Caco-2 (cell line): Measurements from ENCODE around the gene HOXD11. TPM values are rescaled to one million over a fixed set of nuclear protein-coding genes. Genes with fewer than 3 reads are reported as not detected.

Experiments
- BruUV-seq: library from RNA; stranded (reverse); fragments of 400-500 nt; replicated peaks from 2 replicates; lab custom pipeline; 2021; lab: Mats Ljungman, UMichigan
- CTCF ChIA-PET: fragments of 300-600 bp; sonication (Branson Sonifier 250); formaldehyde crosslinking; loops from one replicate; lab custom pipeline; 2022; ENCODE audit warnings: antibody characterized with exemption; lab: Charles Lee
- POLR2A ChIA-PET: fragments of 300-600 bp; sonication (Branson Sonifier 250); formaldehyde crosslinking; loops from one replicate; lab custom pipeline; 2022; ENCODE audit warnings: antibody characterized with exemption; lab: Charles Lee
- DNase-seq, 2 experiments: peaks; one replicate each; pipeline versions ENCODE4 v3.0.0 to v3.0.0-alpha.2; 2020 to 2022
- H3K27me3 ChIP-seq: replicated peaks from 2 replicates; pipeline ENCODE4 v1.6.0; 2011; ENCODE audit warnings: low read length; ENCODE audit not compliant: control insufficient read depth, insufficient read depth
- H3K36me3 ChIP-seq: 2 replicates; pipeline ENCODE4 v1.5.1; 2011; ENCODE audit warnings: low read length; ENCODE audit not compliant: control insufficient read depth, insufficient read depth
- H3K4me1 ChIP-seq: fragments of 250-450 bp; sonication (Bioruptor Pico); 2 replicates; pipeline ENCODE4 v1.5.1; 2020; ENCODE audit warnings: mild to moderate bottlenecking
- H3K4me3 ChIP-seq: 2 replicates; pipeline ENCODE4 v1.5.1; 2011; ENCODE audit warnings: low read depth, mild to moderate bottlenecking, control low read depth, low read length
- H3K9me3 ChIP-seq: fragments of 250-450 bp; sonication (Bioruptor Pico); 2 replicates; pipeline ENCODE4 v1.5.1; 2020; ENCODE audit warnings: mild to moderate bottlenecking, moderate library complexity
- H3K27ac Mint-ChIP-seq: one replicate; pipeline ENCODE4 v1.8.0; 2022; ENCODE audit warnings: mixed read lengths; ENCODE audit not compliant: unreplicated experiment
- H3K27me3 Mint-ChIP-seq: one replicate; pipeline ENCODE4 v1.8.0; 2022; ENCODE audit warnings: mixed read lengths; ENCODE audit not compliant: insufficient read depth, unreplicated experiment
- H3K36me3 Mint-ChIP-seq: one replicate; pipeline ENCODE4 v1.8.0; 2022; ENCODE audit warnings: mild to moderate bottlenecking, mixed read lengths; ENCODE audit not compliant: insufficient read depth, unreplicated experiment
- H3K4me1 Mint-ChIP-seq: one replicate; pipeline ENCODE4 v1.8.0; 2022; ENCODE audit warnings: low read depth, mixed read lengths; ENCODE audit not compliant: unreplicated experiment
- H3K4me3 Mint-ChIP-seq: one replicate; pipeline ENCODE4 v1.8.0; 2022; ENCODE audit warnings: mild to moderate bottlenecking, moderate library complexity, mixed read lengths; ENCODE audit not compliant: unreplicated experiment
- H3K9me3 Mint-ChIP-seq: one replicate; pipeline ENCODE4 v1.8.0; 2022; ENCODE audit warnings: mixed read lengths; ENCODE audit not compliant: unreplicated experiment
- intact Hi-C: fragments of 100-400 bp; cut with micrococcal nuclease; formaldehyde crosslinking; loops from one replicate; pipeline ENCODE4 v1.10.0; 2022; ENCODE audit not compliant: unreplicated experiment
- total RNA-seq: library from RNA; stranded (reverse); gene quantifications from 2 replicates; pipeline ENCODE4 v1.2.3, GENCODE V29; 2022
- TF ChIP-seq, protein P1 (sequence below), 2 experiments: fragments of 200-600 bp in 1 of 2; IDR thresholded peaks; 1 replicate in 1 of 2; 2 replicates in 1 of 2; pipeline versions ENCODE4 v1.5.1 to v1.8.0; 2011 to 2022; ENCODE audit warnings: antibody characterized with exemption in 1 of 2, control low read depth in 1 of 2, inconsistent platforms in 1 of 2, low read depth in 1 of 2, low read length in 1 of 2, mild to moderate bottlenecking in 1 of 2, moderate library complexity in 1 of 2; ENCODE audit not compliant: insufficient read depth in 1 of 2, severe bottlenecking in 1 of 2, unreplicated experiment in 1 of 2

HOXD11 gene
- total RNA-seq, 1 experiment from 2014 or later: not detected

GRCh38 chr2:176136374-176137251 is 29.5 kb downstream of the HOXD11 start:
- DNase-seq: peak; percentile 52 to 53
- BruUV-seq: no TSS peak
- H3K27me3 Mint-ChIP-seq: peaks cover 49% of the 10 kb centered on the region
- peaks cover 14% of the 10 kb centered on the region; the same call in 1 of the 2 replicates for H3K4me1 ChIP-seq
- intact Hi-C loops: loop anchor here (5.0 kb wide), 1 partner anchor 51 kb away; the partner anchor contains the start of gene HOXD1
- ChIA-PET POLR2A (no interaction called here), CTCF (interaction anchor here (0.5 to 1.0 kb wide), 2 partner anchors 9 to 318 kb away, joined by 3 to 5 read pairs; no protein-coding TSS in a partner anchor)
- H3K9me3 Mint-ChIP-seq: no peaks in the 10 kb centered on the region
- H3K27me3 ChIP-seq: peaks cover 4% of the 10 kb centered on the region
- peaks cover 13% of the 10 kb centered on the region for H3K4me1 Mint-ChIP-seq
- TF ChIP-seq, protein P1, sequence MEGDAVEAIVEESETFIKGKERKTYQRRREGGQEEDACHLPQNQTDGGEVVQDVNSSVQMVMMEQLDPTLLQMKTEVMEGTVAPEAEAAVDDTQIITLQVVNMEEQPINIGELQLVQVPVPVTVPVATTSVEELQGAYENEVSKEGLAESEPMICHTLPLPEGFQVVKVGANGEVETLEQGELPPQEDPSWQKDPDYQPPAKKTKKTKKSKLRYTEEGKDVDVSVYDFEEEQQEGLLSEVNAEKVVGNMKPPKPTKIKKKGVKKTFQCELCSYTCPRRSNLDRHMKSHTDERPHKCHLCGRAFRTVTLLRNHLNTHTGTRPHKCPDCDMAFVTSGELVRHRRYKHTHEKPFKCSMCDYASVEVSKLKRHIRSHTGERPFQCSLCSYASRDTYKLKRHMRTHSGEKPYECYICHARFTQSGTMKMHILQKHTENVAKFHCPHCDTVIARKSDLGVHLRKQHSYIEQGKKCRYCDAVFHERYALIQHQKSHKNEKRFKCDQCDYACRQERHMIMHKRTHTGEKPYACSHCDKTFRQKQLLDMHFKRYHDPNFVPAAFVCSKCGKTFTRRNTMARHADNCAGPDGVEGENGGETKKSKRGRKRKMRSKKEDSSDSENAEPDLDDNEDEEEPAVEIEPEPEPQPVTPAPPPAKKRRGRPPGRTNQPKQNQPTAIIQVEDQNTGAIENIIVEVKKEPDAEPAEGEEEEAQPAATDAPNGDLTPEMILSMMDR (IDR thresholded peaks at IDR 0.05; ENCODE audit: insufficient read depth in 1 of 2, low read depth in 1 of 2, low read length in 1 of 2, severe bottlenecking in 1 of 2, unreplicated experiment in 1 of 2): no peak
- H3K27ac Mint-ChIP-seq: no peak overlapping the region
- H3K36me3 ChIP-seq: no peaks in the 10 kb centered on the region
- peak overlapping the region; percentile 76 for H3K4me3 Mint-ChIP-seq
- no peaks in the 10 kb centered on the region for H3K36me3 Mint-ChIP-seq
- H3K9me3 ChIP-seq: no peaks in the 10 kb centered on the region
- H3K4me3 ChIP-seq: peak overlapping the region; percentile 52

DNA sequence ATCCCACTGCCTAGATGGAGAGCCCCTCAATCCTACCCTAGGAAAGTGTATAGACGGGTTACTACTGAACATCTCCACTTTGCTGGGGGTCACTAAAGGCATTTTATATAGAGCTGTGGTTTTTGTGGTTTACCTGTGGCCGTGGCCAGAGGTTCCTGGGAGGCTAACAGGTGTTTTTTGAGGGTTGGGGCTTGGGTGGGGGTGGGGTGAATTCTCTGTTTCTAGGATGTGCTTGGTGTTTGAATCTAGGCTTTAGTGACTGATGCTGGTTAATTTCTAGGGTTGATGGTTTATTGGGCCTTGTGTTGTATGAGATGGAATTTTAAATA is 30.1 kb downstream of the HOXD11 start:
- H3K4me3 Mint-ChIP-seq: peak overlapping the region; percentile 76
- no peaks in the 10 kb centered on the region for H3K9me3 ChIP-seq
- H3K4me3 ChIP-seq: no peak overlapping the region
- peaks cover 45% of the 10 kb centered on the region for H3K27me3 Mint-ChIP-seq
- H3K4me1 Mint-ChIP-seq: peaks cover 11% of the 10 kb centered on the region
- peaks cover 12% of the 10 kb centered on the region; the same call in 1 of the 2 replicates for H3K4me1 ChIP-seq
- BruUV-seq: no TSS peak
- no peaks in the 10 kb centered on the region for H3K36me3 ChIP-seq
- ChIA-PET POLR2A (no interaction called here), CTCF (interaction anchor here (0.5 to 1.0 kb wide), 2 partner anchors 9 to 318 kb away, joined by 3 to 5 read pairs; no protein-coding TSS in a partner anchor)
- no peak overlapping the region for H3K27ac Mint-ChIP-seq
- peaks cover 3% of the 10 kb centered on the region for H3K27me3 ChIP-seq
- no peaks in the 10 kb centered on the region for H3K9me3 Mint-ChIP-seq
- TF ChIP-seq, protein P1 (IDR thresholded peaks at IDR 0.05; ENCODE audit: insufficient read depth in 1 of 2, low read depth in 1 of 2, low read length in 1 of 2, severe bottlenecking in 1 of 2, unreplicated experiment in 1 of 2): no peak
- H3K36me3 Mint-ChIP-seq: no peaks in the 10 kb centered on the region
- no peak for DNase-seq
- intact Hi-C loops: loop anchor here (5.0 kb wide), 1 partner anchor 50 kb away; the partner anchor contains the start of gene HOXD1

DNA sequence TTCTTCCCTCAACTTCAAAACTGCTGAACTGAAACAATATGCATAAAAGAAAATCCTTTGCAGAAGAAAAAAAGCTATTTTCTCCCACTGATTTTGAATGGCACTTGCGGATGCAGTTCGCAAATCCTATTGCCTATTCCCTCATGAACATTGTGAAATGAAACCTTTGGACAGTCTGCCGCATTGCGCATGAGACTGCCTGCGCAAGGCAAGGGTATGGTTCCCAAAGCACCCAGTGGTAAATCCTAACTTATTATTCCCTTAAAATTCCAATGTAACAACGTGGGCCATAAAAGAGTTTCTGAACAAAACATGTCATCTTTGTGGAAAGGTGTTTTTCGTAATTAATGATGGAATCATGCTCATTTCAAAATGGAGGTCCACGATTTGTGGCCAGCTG is 30.8 kb downstream of the HOXD11 start:
- Histone ChIP-seq H3K36me3 (no peaks in the 10 kb centered on the region), H3K4me3 (no peak overlapping the region), H3K9me3 (no peaks in the 10 kb centered on the region), H3K4me1 (0 out of 2 replicates have a peak, but pooled peaks cover 8% of the 10 kb centered on the region), H3K27me3 (peaks cover 3% of the 10 kb centered on the region)
- H3K4me1 Mint-ChIP-seq: peaks cover 7% of the 10 kb centered on the region
- no peak overlapping the region for H3K27ac Mint-ChIP-seq
- DNase-seq: no peak
- BruUV-seq: no TSS peak
- peaks cover 40% of the 10 kb centered on the region for H3K27me3 Mint-ChIP-seq
- TF ChIP-seq, protein P1 (IDR thresholded peaks at IDR 0.05; ENCODE audit: insufficient read depth in 1 of 2, low read depth in 1 of 2, low read length in 1 of 2, severe bottlenecking in 1 of 2, unreplicated experiment in 1 of 2): no peak
- H3K4me3 Mint-ChIP-seq: peak overlapping the region; percentile 76
- no peaks in the 10 kb centered on the region for H3K9me3 Mint-ChIP-seq
- CTCF ChIA-PET: no interaction called here
- intact Hi-C loops: loop anchor here (5.0 kb wide), 1 partner anchor 49 kb away; the partner anchor contains the start of gene HOXD1
- POLR2A ChIA-PET: no interaction called here
- no peaks in the 10 kb centered on the region for H3K36me3 Mint-ChIP-seq
